Measurements from ENCODE around the gene ZBTB42. TPM values are rescaled to one million over a fixed set of nuclear protein-coding genes. Genes with fewer than 3 reads are reported as not detected.

Gene ZBTB42
- total and polyA plus RNA-seq, 2 of the 13 experiments (the other 11 are each of a cell fraction or from before 2014, with no cell fraction given): 2.8 to 4.2 TPM

- no peak for ATAC-seq
- 100% methylated on average over 8 of the region's 13 CpGs for WGBS (ENCODE audit: low lambda C conversion rate)
- DNase-seq (ENCODE audit: low spot score): no peak
- peaks cover 2% of the 10 kb centered on the region for H3K79me2 ChIP-seq (ENCODE audit: insufficient read depth, low read length)
- ChIA-PET CTCF (ENCODE audit: low intra/inter-chr PET ratio, low total read pairs) (no interaction called here), POLR2A (no interaction called here)
- intact Hi-C loops (cut with micrococcal nuclease; ENCODE audit: unreplicated experiment) (no loop called here), in situ Hi-C loops (cut with HindIII; ENCODE audit: extremely low pct_ligation_motif_present, low pct_unique_long_range_greater_than_20kb) (no loop called here)
- BruUV-seq (replicated peaks): no TSS peak
- H3K36me3 ChIP-seq (replicated peaks in 1 of 2; ENCODE audit: control insufficient read depth in 1 of 2, insufficient read depth in 2 of 2, low read length in 2 of 2): peaks cover 13 to 19% of the 10 kb centered on the region in 2 experiments; a peak in 3 of 5 replicates
- no peak overlapping the region for H3K27ac ChIP-seq (ENCODE audit: extremely low read length, insufficient read depth, low read length)
- 0 out of 2 replicates have a peak, but pooled peaks cover 5% of the 10 kb centered on the region for H4K20me1 ChIP-seq (ENCODE audit: insufficient read depth, low read length)
- TF ChIP-seq SP2 (CRISPR knock-in tag; IDR thresholded peaks at IDR 0.05) (no peak), TFAP4 (IDR thresholded peaks at IDR 0.05; ENCODE audit: borderline replicate concordance, low read depth) (no peak), ZNF547 (CRISPR knock-in tag; IDR thresholded peaks at IDR 0.05) (no peak), ZNF264 (CRISPR knock-in tag; IDR thresholded peaks at IDR 0.05) (no peak), KAT7 (CRISPR knock-in tag; IDR thresholded peaks at IDR 0.05; ENCODE audit: borderline replicate concordance) (no peak), SALL2 (CRISPR knock-in tag; IDR thresholded peaks at IDR 0.05) (no peak), ZNF235 (CRISPR knock-in tag; IDR thresholded peaks at IDR 0.05; ENCODE audit: borderline replicate concordance) (no peak), HNRNPUL1 (IDR thresholded peaks at IDR 0.05; ENCODE audit: low read depth, low read length) (no peak), ZNF720 (CRISPR knock-in tag; IDR thresholded peaks at IDR 0.05) (no peak), TAF15 (IDR thresholded peaks at IDR 0.05; ENCODE audit: low read depth, low read length, poor library complexity, severe bottlenecking) (no peak), ZNF253 (CRISPR knock-in tag; IDR thresholded peaks at IDR 0.05; ENCODE audit: borderline replicate concordance) (no peak), PRDM4 (CRISPR knock-in tag; IDR thresholded peaks at IDR 0.05; ENCODE audit: borderline replicate concordance) (no peak), SNAPC5 (CRISPR knock-in tag; IDR thresholded peaks at IDR 0.05; ENCODE audit: borderline replicate concordance) (no peak), ZNF234 (CRISPR knock-in tag; conservative IDR thresholded peaks at IDR 0.05) (no peak), ZNF124 (CRISPR knock-in tag; IDR thresholded peaks at IDR 0.05) (no peak), ZNF292 (CRISPR knock-in tag; IDR thresholded peaks at IDR 0.05; ENCODE audit: borderline replicate concordance, low read depth) (no peak), REPIN1 (CRISPR knock-in tag; IDR thresholded peaks at IDR 0.05; ENCODE audit: borderline replicate concordance, low read depth) (no peak), ZFX (CRISPR knock-in tag; IDR thresholded peaks at IDR 0.05; ENCODE audit: low read depth) (no peak), ZNF275 (CRISPR knock-in tag; IDR thresholded peaks at IDR 0.05; ENCODE audit: borderline replicate concordance) (no peak), KDM4B (CRISPR knock-in tag; IDR thresholded peaks at IDR 0.05) (no peak)
- no peaks in the 10 kb centered on the region for H3K27me3 ChIP-seq (ENCODE audit: control insufficient read depth in 1 of 2, insufficient read depth in 2 of 2, low read length in 2 of 2)
- no peak overlapping the region for H3K4me2 ChIP-seq (ENCODE audit: low read depth, low read length)
- H3K4me3 ChIP-seq (replicated peaks in 1 of 3; ENCODE audit: insufficient read depth in 1 of 3, low read depth in 2 of 3, low read length in 3 of 3): no peak overlapping the region
- peaks cover 12% of the 10 kb centered on the region for H3K4me1 ChIP-seq (ENCODE audit: insufficient read depth, low read length)
- no peak overlapping the region for H2AFZ ChIP-seq (ENCODE audit: low read length)
- no peaks in the 10 kb centered on the region for H3K9me3 ChIP-seq (ENCODE audit: low read length)
- no peak for FAIRE-seq
- no peak overlapping the region for H3K9ac ChIP-seq (ENCODE audit: insufficient read depth, low read depth, low read length)
Measured at GRCh38 chr14:104785708-104786080, 15.2 kb upstream of the ZBTB42 start.

Measured in HepG2 (cell line).